D721Med (cell line): ENCODE data around the gene APOA4.

Experiments
- DNase-seq: peaks from one replicate; pipeline ENCODE4 v3.0.0; 2011; ENCODE audit warnings: low spot score; ENCODE audit not compliant: insufficient read length
- FAIRE-seq: peaks from 2 replicates; lab custom pipeline; 2011; peaks lifted over from hg19 to GRCh38; lab: Jason Lieb, UNC
- CTCF ChIP-seq: IDR thresholded peaks from 2 replicates; pipeline ENCODE4 v1.5.1; 2012; ENCODE audit warnings: mild to moderate bottlenecking, control low read depth; ENCODE audit not compliant: insufficient read depth; ENCODE audit errors: missing control alignments

APOA4 gene

GRCh38 chr11:116865696-116866095 lies 42.6 kb upstream of the APOA4 start:
- DNase-seq (no peak), FAIRE-seq (no peak)
- TF ChIP-seq CTCF, result no peak

GRCh38 chr11:116864531-116864930 lies 41.4 kb upstream of the APOA4 start:
- no peak for DNase-seq
- no peak for FAIRE-seq
- TF ChIP-seq CTCF, result no peak

GRCh38 chr11:116862951-116863350 lies 39.8 kb upstream of the APOA4 start:
- DNase-seq (no peak), FAIRE-seq (no peak)
- no peak for TF ChIP-seq CTCF

GRCh38 chr11:116862185-116862584 lies 39.1 kb upstream of the APOA4 start:
- FAIRE-seq (no peak), DNase-seq (no peak)
- TF ChIP-seq CTCF, result no peak

- DNase-seq (no peak), FAIRE-seq (no peak)
- no peak for TF ChIP-seq CTCF
Measured at GRCh38 chr11:116861539-116861938, 38.4 kb upstream of the APOA4 start.

- FAIRE-seq, result no peak
- no peak for DNase-seq
- no peak for TF ChIP-seq CTCF
Measured at GRCh38 chr11:116860303-116860702, 37.2 kb upstream of the APOA4 start.

GRCh38 chr11:116859175-116859574 lies 36.1 kb upstream of the APOA4 start:
- DNase-seq (no peak), FAIRE-seq (no peak)
- TF ChIP-seq CTCF, result no peak
